Measurements from ENCODE around the gene CRYBG1.
"Not testable (repeated sequence)": the region's sequence is repeated elsewhere in the genome, so short reads cannot be mapped to it uniquely, and the experiment has no call there.

Gene CRYBG1

DNA sequence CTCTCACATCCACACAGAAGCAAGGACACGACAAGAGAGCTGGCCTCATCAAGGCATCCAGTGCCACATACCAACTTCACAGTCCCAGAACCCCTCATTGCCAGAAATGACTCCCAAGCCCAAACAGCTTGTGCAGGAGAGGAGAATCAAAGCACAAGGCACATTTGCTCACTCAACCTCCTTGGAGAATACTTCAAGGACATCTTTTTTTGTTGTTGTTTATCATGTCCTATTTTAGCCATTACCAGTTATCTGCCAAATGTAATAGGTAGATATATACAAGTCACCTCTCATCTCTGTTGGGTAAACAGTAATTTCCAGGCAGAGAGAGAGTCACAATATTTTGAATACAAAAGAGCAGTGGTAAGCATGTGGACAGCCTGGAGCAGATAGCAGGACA is 221.0 kb downstream of the CRYBG1 start:
- DNase-seq (ENCODE audit: low read depth in 1 of 2, low spot score in 1 of 2), result no peak

GRCh38 chr6:106586815-106587415 is 226.4 kb downstream of the CRYBG1 start:
- DNase-seq (ENCODE audit: low read depth in 1 of 2, low spot score in 1 of 2), result no peak

GRCh38 chr6:106588937-106589336 is 228.4 kb downstream of the CRYBG1 start:
- not testable (repeated sequence) for DNase-seq (ENCODE audit: low read depth in 1 of 2, low spot score in 1 of 2)

DNA sequence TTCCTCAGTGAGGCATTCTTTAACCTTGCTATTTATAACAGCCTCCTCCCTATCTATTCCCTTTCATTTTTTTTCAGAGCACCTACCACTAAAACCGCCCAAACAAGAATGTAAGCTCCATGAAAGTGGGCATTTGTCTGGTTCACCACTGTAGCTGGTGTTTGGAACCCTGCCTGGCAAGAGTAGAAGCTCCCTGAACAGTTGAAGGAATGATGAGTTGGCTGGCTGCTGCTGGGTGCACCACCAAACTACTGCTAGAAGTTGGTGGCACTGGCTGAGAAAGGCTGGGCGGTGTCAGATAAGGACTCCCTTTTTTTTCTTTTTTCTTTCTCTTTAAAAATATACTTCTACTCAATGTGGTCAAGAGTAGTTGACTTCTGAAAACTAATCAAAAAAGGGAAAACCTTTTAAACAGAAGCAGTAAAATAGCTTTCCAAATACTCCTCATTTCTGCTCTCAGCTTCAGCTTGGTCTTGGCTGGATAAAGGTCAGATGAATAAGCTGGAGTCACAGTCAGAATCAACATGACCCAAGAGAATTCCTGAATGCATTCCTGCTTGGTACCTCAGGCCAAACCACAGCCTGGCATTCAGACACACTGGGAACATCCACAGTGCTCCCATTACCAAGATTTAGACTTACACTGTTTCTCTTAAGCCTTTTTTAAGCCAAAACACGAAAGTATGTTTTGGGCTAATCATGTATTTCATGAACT is 230.8 kb downstream of the CRYBG1 start:
- DNase-seq (ENCODE audit: low read depth in 1 of 2, low spot score in 1 of 2), result no peak

GRCh38 chr6:106599440-106599839 is 238.9 kb downstream of the CRYBG1 start:
- no peak for DNase-seq (ENCODE audit: low read depth in 1 of 2, low spot score in 1 of 2)

GRCh38 chr6:106600329-106600728 is 239.8 kb downstream of the CRYBG1 start:
- DNase-seq (ENCODE audit: low read depth in 1 of 2, low spot score in 1 of 2), result no peak

- DNase-seq (ENCODE audit: low read depth in 1 of 2, low spot score in 1 of 2), result peak in 1 of 2 donors; percentile 17
Measured at GRCh38 chr6:106608080-106608668, 247.7 kb downstream of the CRYBG1 start.

DNA sequence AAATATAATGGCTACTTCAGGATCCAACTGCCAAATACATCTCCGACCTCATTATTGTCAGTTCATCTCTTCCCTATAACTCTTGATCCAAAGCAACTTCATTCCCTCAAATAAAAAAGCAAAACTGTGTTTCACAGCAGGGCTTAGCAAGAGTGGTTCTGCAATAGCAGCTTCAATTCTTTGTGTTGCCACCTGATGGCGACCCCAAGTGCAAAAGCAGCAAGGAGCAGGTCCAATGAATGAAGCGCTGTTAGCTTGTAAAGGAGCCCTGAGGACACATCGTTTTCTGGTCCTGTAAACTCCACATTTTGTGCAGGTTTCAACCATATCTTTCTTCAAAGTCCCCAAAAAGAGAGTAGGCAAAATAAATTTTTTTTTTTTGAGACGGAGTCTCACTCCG is 249.2 kb downstream of the CRYBG1 start:
- no peak for DNase-seq (ENCODE audit: low read depth in 1 of 2, low spot score in 1 of 2)

DNA sequence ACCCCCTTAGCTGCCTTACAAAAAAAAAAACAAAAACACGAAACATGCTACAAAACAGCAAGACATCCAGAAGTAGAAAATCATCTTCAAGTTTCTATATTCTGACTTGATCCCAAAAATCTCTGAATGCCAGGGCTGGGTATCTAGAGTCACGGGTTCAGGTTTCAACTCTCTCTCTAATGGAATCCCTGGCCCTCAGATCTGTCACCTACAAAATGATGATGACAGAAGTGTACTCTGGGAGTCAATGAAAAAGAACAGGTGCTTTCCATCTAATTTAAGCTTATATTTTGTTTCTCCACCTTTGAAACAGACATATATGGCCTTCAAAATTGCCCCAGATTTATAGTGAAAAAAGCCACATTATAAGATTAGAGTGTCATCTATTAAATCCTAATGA is 250.5 kb downstream of the CRYBG1 start:
- DNase-seq (ENCODE audit: low read depth in 1 of 2, low spot score in 1 of 2), result no peak

DNA sequence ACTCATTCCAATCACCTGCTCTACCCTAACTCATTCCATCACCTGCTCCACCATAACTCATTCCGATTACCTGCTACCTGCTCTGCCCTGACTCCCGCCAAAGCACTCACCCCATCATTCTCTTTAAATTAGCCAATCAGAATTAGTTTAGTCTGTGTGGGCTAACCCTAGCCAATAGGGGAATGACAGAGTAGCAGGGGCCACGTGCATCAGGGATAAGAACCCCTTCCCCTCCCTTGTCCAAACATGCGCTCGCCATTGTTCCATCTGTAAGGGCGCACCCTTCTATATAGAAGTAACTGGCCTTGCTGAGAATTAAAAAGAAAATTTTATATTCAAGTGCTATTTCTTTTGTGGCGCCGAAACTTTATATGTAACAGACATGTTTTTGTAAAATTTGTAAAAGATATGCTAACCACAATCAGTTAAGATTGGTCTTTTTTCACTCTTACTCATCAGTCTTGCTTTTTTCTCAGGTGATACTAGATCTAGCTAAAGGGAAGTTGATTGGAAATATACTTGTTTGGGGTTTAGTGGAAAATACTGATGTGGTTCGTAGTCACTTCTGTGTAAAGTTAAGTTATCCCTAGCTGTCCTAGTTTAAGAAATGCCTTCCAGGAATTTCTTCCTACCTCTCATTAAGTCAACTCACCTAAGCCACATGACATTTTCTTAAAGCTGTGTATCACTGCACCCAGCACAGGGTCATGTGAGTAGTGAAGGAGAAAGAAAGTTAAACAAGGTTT is 252.3 kb downstream of the CRYBG1 start:
- no peak for DNase-seq (ENCODE audit: low read depth in 1 of 2, low spot score in 1 of 2)

DNA sequence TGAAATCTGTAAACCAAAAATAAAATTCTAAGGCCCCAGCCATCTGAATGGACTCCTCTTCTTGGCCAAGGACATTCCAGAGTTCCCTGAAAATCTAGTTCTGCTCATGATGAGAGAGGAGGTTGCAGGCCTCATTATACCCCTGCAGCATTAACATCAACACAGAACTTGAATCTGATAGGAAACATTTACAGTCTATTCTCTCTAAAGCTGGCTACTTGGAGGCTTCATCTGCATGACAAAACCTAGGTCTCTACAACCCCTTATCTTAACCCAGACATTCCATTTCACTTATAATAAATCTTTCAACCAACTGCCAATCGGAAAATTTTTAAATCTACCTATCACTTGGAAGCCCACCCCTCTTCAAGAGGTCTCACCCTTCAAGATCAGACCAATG is 253.1 kb downstream of the CRYBG1 start:
- no peak for DNase-seq (ENCODE audit: low read depth in 1 of 2, low spot score in 1 of 2)

DNA sequence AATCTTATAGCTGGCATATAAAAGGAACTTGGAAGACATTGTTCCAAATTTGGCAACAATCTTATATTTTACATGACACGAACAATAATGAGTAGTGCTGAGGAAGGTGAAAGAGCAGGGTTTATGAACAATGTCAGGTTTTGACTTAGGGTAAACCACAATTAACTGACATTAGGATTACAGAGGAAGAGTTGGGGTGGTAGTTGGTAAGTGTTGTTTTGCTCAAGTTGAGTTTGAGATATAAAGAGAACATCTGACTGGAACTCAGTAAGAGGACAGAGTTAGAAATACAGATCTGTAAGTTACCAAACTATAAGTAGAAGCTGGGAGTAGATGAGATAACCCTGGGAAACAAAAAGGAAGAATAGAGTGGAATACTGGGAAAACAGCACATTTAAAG is 253.6 kb downstream of the CRYBG1 start:
- no peak for DNase-seq (ENCODE audit: low read depth in 1 of 2, low spot score in 1 of 2)

- DNase-seq (ENCODE audit: low read depth in 1 of 2, low spot score in 1 of 2), result no peak
Measured at GRCh38 chr6:106614592-106615257, 254.2 kb downstream of the CRYBG1 start.

DNA sequence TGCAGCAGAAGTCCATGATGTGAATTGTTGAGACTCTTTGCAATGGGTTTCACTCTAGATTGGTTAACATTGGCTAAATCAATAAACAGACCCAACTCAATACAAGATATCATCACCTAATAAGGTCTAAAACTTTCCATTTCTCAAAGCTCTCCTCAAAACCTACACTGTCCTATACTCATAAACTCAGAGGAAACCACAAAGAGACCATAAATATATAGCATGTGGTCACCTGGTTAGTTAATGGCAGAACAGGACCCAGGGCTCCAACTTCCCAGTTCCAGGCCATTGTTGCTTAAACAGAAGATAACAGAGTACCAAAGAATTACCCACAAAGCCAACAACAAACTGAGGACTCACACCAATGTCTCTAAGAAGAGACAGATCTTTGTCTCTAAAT is 256.8 kb downstream of the CRYBG1 start:
- DNase-seq (ENCODE audit: low read depth in 1 of 2, low spot score in 1 of 2), result no peak

DNA sequence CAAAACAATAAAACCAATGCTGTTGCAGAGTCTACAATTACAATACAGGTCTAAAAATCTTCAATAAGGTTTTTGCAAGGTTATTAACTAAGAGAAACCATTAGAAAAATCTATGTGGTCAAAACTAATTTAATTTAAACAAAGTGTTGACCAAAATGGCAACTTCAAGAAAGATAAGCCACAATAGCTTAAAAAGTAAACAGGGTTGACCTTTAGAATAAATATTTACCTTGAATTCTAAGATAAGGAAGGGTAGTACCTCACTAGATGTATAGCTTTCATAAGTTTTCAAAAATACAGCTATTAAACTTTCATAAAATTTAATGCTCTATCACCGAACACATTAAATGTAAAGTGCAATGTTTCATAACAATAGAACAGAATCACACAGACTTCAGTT is 257.3 kb downstream of the CRYBG1 start:
- no peak for DNase-seq (ENCODE audit: low read depth in 1 of 2, low spot score in 1 of 2)

GRCh38 chr6:106618324-106618723 is 257.8 kb downstream of the CRYBG1 start:
- no peak for DNase-seq (ENCODE audit: low read depth in 1 of 2, low spot score in 1 of 2)

DNA sequence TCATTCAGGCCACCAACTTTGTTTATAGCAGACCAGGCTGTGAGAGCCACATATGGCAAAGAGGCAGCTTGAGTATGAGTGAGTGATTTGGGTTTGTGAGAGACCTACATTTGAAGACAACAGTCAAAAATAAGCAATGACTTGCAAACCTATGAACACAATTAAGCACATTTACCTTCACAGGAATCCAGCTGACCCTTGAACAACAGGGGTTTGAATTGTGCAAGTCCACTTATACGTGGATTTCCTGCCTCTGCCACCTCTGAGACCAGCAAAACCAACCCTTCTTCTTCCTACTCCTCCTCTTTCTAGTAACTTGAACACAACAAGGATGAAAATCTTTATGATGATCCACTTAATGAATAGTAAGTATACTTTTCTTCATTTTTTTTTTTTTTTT is 258.7 kb downstream of the CRYBG1 start:
- DNase-seq (ENCODE audit: low read depth in 1 of 2, low spot score in 1 of 2), result no peak

- DNase-seq (ENCODE audit: low read depth in 1 of 2, low spot score in 1 of 2), result no peak
Measured at GRCh38 chr6:106620931-106621672, 260.6 kb downstream of the CRYBG1 start.

All from activated CD4-positive, alpha-beta T cell treated with anti-CD3 and anti-CD28 coated beads, Interleukin-2, amount 50 U/mL, for 24 hours (primary cell).